Trophoblast cell (in vitro differentiated cells and primary cell): ENCODE results near the gene FBF1.
A peak's percentile ranks its signal among the peaks of the same experiment; 100 is the strongest.

ENCODE experiments used
- DNase-seq, 2 donors: peaks; one replicate each; pipeline ENCODE4 v3.0.0-alpha.2; 2016
- H2AFZ ChIP-seq: 2 replicates; pipeline ENCODE4 v1.6.1; 2013; ENCODE audit warnings: low read length, moderate library complexity, mild to moderate bottlenecking; ENCODE audit not compliant: insufficient read depth, poor library complexity
- H2AK5ac ChIP-seq: 2 replicates; pipeline ENCODE4 v1.6.1; 2013; ENCODE audit warnings: mild to moderate bottlenecking, low read length
- H2BK120ac ChIP-seq: 2 replicates; pipeline ENCODE4 v1.6.1; 2013; ENCODE audit warnings: low read length, mild to moderate bottlenecking, moderate library complexity; ENCODE audit not compliant: insufficient read depth, poor library complexity
- H2BK12ac ChIP-seq: 2 replicates; pipeline ENCODE4 v1.6.1; 2013; ENCODE audit warnings: mild to moderate bottlenecking, low read length, moderate library complexity
- H2BK5ac ChIP-seq: 2 replicates; pipeline ENCODE4 v1.6.1; 2013; ENCODE audit warnings: low read length, low read depth, moderate library complexity, mild to moderate bottlenecking; ENCODE audit not compliant: poor library complexity
- H3K14ac ChIP-seq: 2 replicates; pipeline ENCODE4 v1.6.1; 2013; ENCODE audit warnings: mild to moderate bottlenecking, low read length
- H3K18ac ChIP-seq: 2 replicates; pipeline ENCODE4 v1.6.1; 2013; ENCODE audit warnings: mild to moderate bottlenecking, low read length
- H3K23ac ChIP-seq: 2 replicates; pipeline ENCODE4 v1.6.1; 2013; ENCODE audit warnings: low read length
- H3K27ac ChIP-seq: 2 replicates; pipeline ENCODE4 v1.5.1; 2013; ENCODE audit warnings: low read depth, mild to moderate bottlenecking, inconsistent platforms, low read length, moderate library complexity
- H3K27me3 ChIP-seq: 2 replicates; pipeline ENCODE4 v1.6.1; 2013; ENCODE audit warnings: inconsistent platforms, mild to moderate bottlenecking, low read length, moderate library complexity; ENCODE audit not compliant: insufficient read depth
- H3K36me3 ChIP-seq, 2 experiments: 1 replicate in 1 of 2; 2 replicates in 1 of 2; pipeline ENCODE4 v1.6.1; 2013; ENCODE audit warnings: low read length in 2 of 2, mild to moderate bottlenecking in 2 of 2, moderate library complexity in 1 of 2; ENCODE audit not compliant: insufficient read depth in 2 of 2, control insufficient read depth in 1 of 2
- H3K4ac ChIP-seq: 2 replicates; pipeline ENCODE4 v1.6.1; 2013; ENCODE audit warnings: low read depth, mild to moderate bottlenecking, low read length, moderate library complexity
- H3K4me1 ChIP-seq, 2 experiments: 1 replicate in 1 of 2; 2 replicates in 1 of 2; pipeline ENCODE4 v1.6.1; 2013; ENCODE audit warnings: low read length in 2 of 2, mild to moderate bottlenecking in 2 of 2, moderate library complexity in 1 of 2; ENCODE audit not compliant: insufficient read depth in 2 of 2, control insufficient read depth in 1 of 2
- H3K4me2 ChIP-seq: 2 replicates; pipeline ENCODE4 v1.6.1; 2013; ENCODE audit warnings: inconsistent platforms, mild to moderate bottlenecking, low read length, moderate library complexity
- H3K4me3 ChIP-seq: 2 replicates; pipeline ENCODE4 v1.5.1; 2013; ENCODE audit warnings: mild to moderate bottlenecking, low read depth, low read length, inconsistent platforms
- H3K79me1 ChIP-seq: one replicate; pipeline ENCODE4 v1.6.1; 2013; ENCODE audit warnings: low read length
- H3K79me2 ChIP-seq: 2 replicates; pipeline ENCODE4 v1.6.1; 2013; ENCODE audit warnings: low read length, mild to moderate bottlenecking; ENCODE audit not compliant: control insufficient read depth, insufficient read depth, poor library complexity
- H3K9ac ChIP-seq: 2 replicates; pipeline ENCODE4 v1.6.1; 2013; ENCODE audit warnings: mild to moderate bottlenecking, low read length
- H3K9me3 ChIP-seq: 2 replicates; pipeline ENCODE4 v1.6.1; 2013; ENCODE audit warnings: low read depth, mild to moderate bottlenecking, control low read depth, inconsistent platforms, low read length; ENCODE audit not compliant: insufficient read depth
- H4K12ac ChIP-seq: 2 replicates; pipeline ENCODE4 v1.6.1; 2013; ENCODE audit warnings: low read depth, mild to moderate bottlenecking, low read length, moderate library complexity
- H4K8ac ChIP-seq: 2 replicates; pipeline ENCODE4 v1.6.1; 2013; ENCODE audit warnings: low read depth, mild to moderate bottlenecking, low read length, moderate library complexity
- H4K91ac ChIP-seq: one replicate; pipeline ENCODE4 v1.6.1; 2013; ENCODE audit warnings: low read depth, mild to moderate bottlenecking, low read length, moderate library complexity
- WGBS: extraction: QIAGEN DNeasy Blood & Tissue Kit; methylation state at CpG from one replicate; pipeline ENCODE4 v1.1.7; 2013; ENCODE audit warnings: missing lambda C conversion rate; ENCODE audit not compliant: insufficient read length, insufficient coverage; ENCODE audit errors: extremely low coverage; 5-methylcytosine and 5-hydroxymethylcytosine counted together

The FBF1 gene

GRCh38 chr17:75919611-75920010 lies 21.2 kb downstream of the FBF1 start:
- H3K79me2 ChIP-seq, result no peaks in the 10 kb centered on the region
- no CpG with 5 or more reads among the region's 22 CpGs for WGBS
- no peak for DNase-seq

GRCh38 chr17:75917917-75918445 lies 22.9 kb downstream of the FBF1 start:
- Histone ChIP-seq H2BK12ac (no peak overlapping the region), H4K8ac (no peak overlapping the region), H3K23ac (no peak overlapping the region), H3K9me3 (no peaks in the 10 kb centered on the region), H2BK120ac (no peak overlapping the region), H3K14ac (no peak overlapping the region), H3K79me1 (no peaks in the 10 kb centered on the region), H3K36me3 (peaks cover 7 to 13% of the 10 kb centered on the region in 2 experiments), H3K9ac (no peak overlapping the region), H3K27me3 (no peaks in the 10 kb centered on the region), H2AFZ (no peak overlapping the region), H2BK5ac (no peak overlapping the region), H3K18ac (no peak overlapping the region), H3K4ac (no peak overlapping the region), H4K91ac (no peak overlapping the region), H3K4me2 (no peak overlapping the region), H3K4me1 (no peaks in the 10 kb centered on the region), H4K12ac (no peak overlapping the region), H3K79me2 (no peaks in the 10 kb centered on the region), H3K27ac (no peak overlapping the region), H2AK5ac (no peak overlapping the region), H3K4me3 (no peak overlapping the region)
- DNase-seq, result peak in 1 of 2 donors; percentile 31
- no CpG with 5 or more reads among the region's 31 CpGs for WGBS

More at GRCh38 chr17:75919611-75920010, 21.2 kb downstream of the FBF1 start:
- Histone ChIP-seq H3K4me2 (no peak overlapping the region), H3K9me3 (peaks cover 1% of the 10 kb centered on the region), H3K36me3 (peaks cover 5 to 13% of the 10 kb centered on the region in 2 experiments), H2AFZ (no peak overlapping the region), H3K27ac (no peak overlapping the region), H4K12ac (no peak overlapping the region), H4K91ac (no peak overlapping the region), H3K27me3 (no peaks in the 10 kb centered on the region), H2BK120ac (no peak overlapping the region), H3K9ac (no peak overlapping the region), H3K4me3 (no peak overlapping the region), H3K14ac (no peak overlapping the region), H2BK5ac (no peak overlapping the region), H2BK12ac (no peak overlapping the region), H3K4me1 (no peaks in the 10 kb centered on the region), H3K79me1 (no peaks in the 10 kb centered on the region), H3K23ac (no peak overlapping the region), H2AK5ac (no peak overlapping the region), H4K8ac (no peak overlapping the region), H3K18ac (no peak overlapping the region), H3K4ac (no peak overlapping the region)

DNA sequence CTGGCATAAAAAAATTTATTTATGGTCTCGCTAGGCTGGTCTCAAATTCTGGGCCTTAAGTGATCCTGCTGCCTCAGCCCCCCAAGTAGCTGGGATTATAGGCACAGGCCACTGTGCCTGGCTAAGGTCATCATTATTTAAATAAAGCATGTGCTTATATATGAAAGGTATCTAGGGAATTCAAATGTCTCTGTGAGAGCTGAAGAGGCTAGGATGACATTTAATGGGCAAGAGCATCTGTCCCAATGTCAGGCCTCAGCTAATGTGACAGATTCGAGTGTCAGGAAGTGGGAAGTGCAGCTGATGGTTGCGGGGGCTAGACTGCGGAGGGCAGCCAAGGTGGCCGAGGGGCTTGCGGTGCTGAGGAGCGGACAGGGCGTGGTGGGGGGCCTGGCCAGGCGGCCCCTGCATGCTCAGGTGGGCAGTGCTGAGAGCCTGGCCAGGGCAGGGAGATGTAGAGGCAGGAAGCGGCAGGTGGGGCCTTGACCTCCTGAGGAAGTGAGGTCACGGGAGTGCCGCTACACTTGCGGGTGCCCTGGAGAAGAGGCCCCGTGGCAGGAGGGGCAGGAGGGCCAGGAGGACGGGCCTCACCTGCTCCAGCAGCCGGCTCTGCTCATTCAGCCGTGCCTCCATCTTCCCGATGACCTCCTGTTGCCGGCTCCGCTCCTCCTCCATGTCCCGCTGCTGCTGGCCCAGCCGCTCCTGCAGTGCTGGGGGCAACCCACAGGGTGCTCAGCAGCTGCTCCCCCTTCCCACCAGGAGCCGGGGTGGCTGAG lies 23.5 kb downstream of the FBF1 start:
- no peak overlapping the region for H3K4me3 ChIP-seq
- no peaks in the 10 kb centered on the region for H3K79me1 ChIP-seq
- peaks cover 7 to 13% of the 10 kb centered on the region in 2 experiments for H3K36me3 ChIP-seq
- no peak overlapping the region for H3K18ac ChIP-seq
- H3K23ac ChIP-seq, result no peak overlapping the region
- no peaks in the 10 kb centered on the region for H3K4me1 ChIP-seq
- no peak overlapping the region for H3K14ac ChIP-seq
- WGBS, result no CpG with 5 or more reads among the region's 23 CpGs
- H3K27me3 ChIP-seq, result no peaks in the 10 kb centered on the region
- H4K91ac ChIP-seq, result no peak overlapping the region
- H2BK12ac ChIP-seq, result no peak overlapping the region
- no peak overlapping the region for H2BK120ac ChIP-seq
- H3K27ac ChIP-seq, result no peak overlapping the region
- H2AK5ac ChIP-seq, result no peak overlapping the region
- H3K4me2 ChIP-seq, result no peak overlapping the region
- H3K9me3 ChIP-seq, result no peaks in the 10 kb centered on the region
- H3K4ac ChIP-seq, result no peak overlapping the region
- no peaks in the 10 kb centered on the region for H3K79me2 ChIP-seq
- H4K8ac ChIP-seq, result no peak overlapping the region
- no peak overlapping the region for H2BK5ac ChIP-seq
- H3K9ac ChIP-seq, result no peak overlapping the region
- DNase-seq, result no peak
- no peak overlapping the region for H2AFZ ChIP-seq
- no peak overlapping the region for H4K12ac ChIP-seq

DNA sequence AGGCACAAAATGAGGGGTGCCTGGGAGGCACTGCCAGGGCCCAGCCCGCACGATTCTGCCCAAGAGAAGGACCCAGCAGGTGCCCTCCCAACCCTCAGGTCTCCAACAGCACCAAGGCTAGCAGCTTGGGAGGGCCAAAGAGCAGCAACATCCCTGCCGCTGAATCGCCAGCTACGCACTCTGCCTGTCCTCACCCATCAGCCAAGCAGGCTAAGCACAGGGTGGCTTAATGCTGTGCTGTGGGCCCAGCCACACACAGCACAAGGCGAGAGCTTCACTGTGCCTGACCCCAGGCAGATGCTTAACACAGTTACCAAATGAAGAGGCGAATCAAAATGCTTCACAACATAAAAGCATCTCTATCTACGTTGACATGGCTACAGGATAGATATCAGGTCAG lies 25.6 kb downstream of the FBF1 start:
- no peak overlapping the region for H3K27ac ChIP-seq
- H3K79me2 ChIP-seq, result no peaks in the 10 kb centered on the region
- H3K27me3 ChIP-seq, result no peaks in the 10 kb centered on the region
- no peak overlapping the region for H3K4ac ChIP-seq
- no peak overlapping the region for H4K12ac ChIP-seq
- H3K4me3 ChIP-seq, result no peak overlapping the region
- H4K8ac ChIP-seq, result no peak overlapping the region
- no peak overlapping the region for H3K4me2 ChIP-seq
- no peak overlapping the region for H2BK12ac ChIP-seq
- no peak overlapping the region for H2AFZ ChIP-seq
- H3K9me3 ChIP-seq, result no peaks in the 10 kb centered on the region
- H2BK5ac ChIP-seq, result no peak overlapping the region
- H4K91ac ChIP-seq, result no peak overlapping the region
- peaks cover 3% of the 10 kb centered on the region for H3K79me1 ChIP-seq
- H3K4me1 ChIP-seq, result no peaks in the 10 kb centered on the region
- H2AK5ac ChIP-seq, result no peak overlapping the region
- H3K23ac ChIP-seq, result no peak overlapping the region
- no peak overlapping the region for H3K18ac ChIP-seq
- H2BK120ac ChIP-seq, result no peak overlapping the region
- no CpG with 5 or more reads among the region's 8 CpGs for WGBS
- no peak for DNase-seq
- peaks cover 8 to 11% of the 10 kb centered on the region in 2 experiments for H3K36me3 ChIP-seq
- no peak overlapping the region for H3K14ac ChIP-seq
- H3K9ac ChIP-seq, result no peak overlapping the region
